Activated T-cell treated with anti-CD3 and anti-CD28 coated beads, Interleukin-2, amount 50 U/mL, for 72 hours (primary cell): Measurements from ENCODE around the gene VSTM2B. TPM values are rescaled to one million over a fixed set of nuclear protein-coding genes. Genes with fewer than 3 reads are reported as not detected.

Source experiments
- ATAC-seq, 2 donors: fragments of 150-1000 bp; cut with Tn5 transposase; replicated peaks in 1 of 2; 2 replicates each; pipeline ENCODE4 v1.10.0; 2021; ENCODE audit warnings: moderate library complexity in 2 of 2, mild to moderate bottlenecking in 1 of 2
- DNase-seq, 2 donors: peaks; one replicate each; pipeline ENCODE4 v3.0.0; 2021 to 2022; ENCODE audit warnings: mixed read lengths in 1 of 2
- H3K27ac Mint-ChIP-seq: one replicate; pipeline ENCODE4 v1.8.0; 2022; ENCODE audit warnings: mild to moderate bottlenecking, moderate library complexity, mixed read lengths
- H3K27me3 Mint-ChIP-seq: one replicate; pipeline ENCODE4 v1.8.0; 2022; ENCODE audit warnings: low read depth, mixed read lengths
- H3K36me3 Mint-ChIP-seq, 2 donors: one replicate each; pipeline ENCODE4 v1.8.0; 2022; ENCODE audit warnings: mixed read lengths in 2 of 2, mild to moderate bottlenecking in 1 of 2; ENCODE audit not compliant: insufficient read depth in 2 of 2
- H3K4me1 Mint-ChIP-seq: one replicate; pipeline ENCODE4 v1.8.0; 2022; ENCODE audit warnings: low read depth, mixed read lengths
- H3K4me3 Mint-ChIP-seq, 2 donors: one replicate each; pipeline ENCODE4 v1.8.0; 2022; ENCODE audit warnings: mild to moderate bottlenecking in 2 of 2, mixed read lengths in 2 of 2, moderate library complexity in 2 of 2
- H3K9me3 Mint-ChIP-seq, 2 donors: one replicate each; pipeline ENCODE4 v1.8.0; 2022; ENCODE audit warnings: mixed read lengths in 2 of 2
- total RNA-seq, 2 donors: library from RNA; stranded (reverse); gene quantifications; one replicate each; pipeline ENCODE4 v1.2.3, GENCODE V29; 2022

The VSTM2B gene
- total RNA-seq, 2 donors from 2014 or later = not detected

- DNase-seq = no peak
- no peaks in the 10 kb centered on the region for H3K9me3 Mint-ChIP-seq
- H3K36me3 Mint-ChIP-seq = peaks cover 0 to 6% of the 10 kb centered on the region in 2 donors
- no peak for ATAC-seq
- H3K27ac Mint-ChIP-seq = no peak overlapping the region
- peaks cover 18% of the 10 kb centered on the region for H3K4me1 Mint-ChIP-seq
- H3K4me3 Mint-ChIP-seq = no peak overlapping the region
- peaks cover 66% of the 10 kb centered on the region for H3K27me3 Mint-ChIP-seq
Measured at GRCh38 chr19:29532956-29533355, 7.2 kb downstream of the VSTM2B start.

- no peak overlapping the region for H3K4me3 Mint-ChIP-seq
- peaks cover 0 to 2% of the 10 kb centered on the region in 2 donors for H3K9me3 Mint-ChIP-seq
Measured at GRCh38 chr19:29533578-29534544, 8.1 kb downstream of the VSTM2B start.

DNA sequence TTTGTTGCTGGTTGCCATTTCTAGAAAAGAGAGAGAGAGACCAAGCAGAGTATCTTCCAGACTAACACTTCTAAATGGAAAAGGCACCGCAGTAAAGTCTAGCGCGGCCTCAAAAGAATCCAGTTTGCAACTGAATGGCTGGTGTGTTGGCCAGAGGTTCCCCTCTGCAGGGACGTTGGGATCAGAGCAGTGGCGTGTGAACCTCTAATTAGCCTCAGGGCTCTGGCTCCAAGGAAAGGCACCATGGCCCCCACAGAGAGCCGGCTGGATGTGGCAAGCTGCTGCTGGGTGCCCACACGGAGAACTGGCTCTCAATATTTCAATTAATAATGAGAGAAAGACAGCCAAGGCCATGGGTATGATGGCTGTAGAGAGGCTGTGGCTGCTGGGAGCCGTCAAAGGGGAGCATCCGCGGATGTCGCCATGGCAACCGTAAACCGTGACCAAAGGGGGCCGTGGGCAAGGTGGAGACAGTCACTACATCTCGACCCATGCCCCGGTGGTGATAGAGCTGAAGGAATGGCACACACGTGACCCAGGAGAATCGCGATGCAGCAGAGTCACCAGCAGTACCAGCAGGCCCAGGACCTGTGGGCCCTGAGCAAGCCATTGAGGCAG, 9.5 kb downstream of the VSTM2B start:
- DNase-seq (no peak), ATAC-seq (no peak)
- peaks cover 3% of the 10 kb centered on the region for H3K4me1 Mint-ChIP-seq
- H3K27me3 Mint-ChIP-seq = peaks cover 60% of the 10 kb centered on the region
- H3K27ac Mint-ChIP-seq = no peak overlapping the region
- H3K9me3 Mint-ChIP-seq = peaks cover 0 to 2% of the 10 kb centered on the region in 2 donors
- H3K36me3 Mint-ChIP-seq = no peaks in the 10 kb centered on the region
- H3K4me3 Mint-ChIP-seq = no peak overlapping the region

More at GRCh38 chr19:29533578-29534544, 8.1 kb downstream of the VSTM2B start:
- H3K27me3 Mint-ChIP-seq = peaks cover 66% of the 10 kb centered on the region
- no peak for ATAC-seq
- H3K4me1 Mint-ChIP-seq = peaks cover 11% of the 10 kb centered on the region
- peaks cover 0 to 5% of the 10 kb centered on the region in 2 donors for H3K36me3 Mint-ChIP-seq
- H3K27ac Mint-ChIP-seq = no peak overlapping the region
- no peak for DNase-seq

- Mint-ChIP-seq H3K4me1 (no peaks in the 10 kb centered on the region), H3K27ac (no peak overlapping the region), H3K4me3 (no peak overlapping the region), H3K36me3 (no peaks in the 10 kb centered on the region), H3K27me3 (peaks cover 52% of the 10 kb centered on the region), H3K9me3 (peaks cover 0 to 2% of the 10 kb centered on the region in 2 donors)
- ATAC-seq (no peak), DNase-seq (no peak)
Measured at GRCh38 chr19:29535984-29536508, 10.3 kb downstream of the VSTM2B start.

GRCh38 chr19:29537181-29537580, 11.4 kb downstream of the VSTM2B start:
- H3K4me3 Mint-ChIP-seq = no peak overlapping the region
- peaks cover 44% of the 10 kb centered on the region for H3K27me3 Mint-ChIP-seq

GRCh38 chr19:29537601-29538000, 11.8 kb downstream of the VSTM2B start:
- Mint-ChIP-seq H3K9me3 (peaks cover 0 to 2% of the 10 kb centered on the region in 2 donors), H3K4me3 (no peak overlapping the region), H3K27ac (no peak overlapping the region), H3K4me1 (no peaks in the 10 kb centered on the region), H3K36me3 (no peaks in the 10 kb centered on the region), H3K27me3 (peaks cover 39% of the 10 kb centered on the region)
- ATAC-seq (no peak), DNase-seq (no peak)

More at GRCh38 chr19:29537181-29537580, 11.4 kb downstream of the VSTM2B start:
- Mint-ChIP-seq H3K9me3 (peaks cover 0 to 2% of the 10 kb centered on the region in 2 donors), H3K36me3 (no peaks in the 10 kb centered on the region), H3K4me1 (no peaks in the 10 kb centered on the region), H3K27ac (no peak overlapping the region)
- ATAC-seq (no peak), DNase-seq (no peak)

DNA sequence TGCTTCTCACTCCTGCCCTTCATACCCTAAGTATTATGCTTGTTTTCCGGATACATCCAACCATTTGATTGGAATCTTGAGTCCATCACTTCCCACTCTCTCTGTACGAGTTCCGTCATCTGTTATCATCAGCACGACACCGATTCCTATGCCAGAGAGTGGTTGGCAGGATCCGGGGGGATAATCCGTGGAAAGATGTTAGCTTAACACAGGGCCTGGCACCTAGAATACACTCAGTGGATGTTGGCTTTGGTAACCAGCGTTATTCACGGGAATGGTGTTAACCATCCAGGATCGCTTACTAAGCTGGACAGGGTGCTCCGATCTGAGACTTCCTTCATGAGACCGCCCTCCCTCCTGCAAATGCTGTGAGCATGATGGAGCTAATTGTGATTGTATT, 12.4 kb downstream of the VSTM2B start:
- peaks cover 0 to 2% of the 10 kb centered on the region in 2 donors for H3K9me3 Mint-ChIP-seq
- no peaks in the 10 kb centered on the region for H3K4me1 Mint-ChIP-seq
- no peaks in the 10 kb centered on the region for H3K36me3 Mint-ChIP-seq
- H3K27ac Mint-ChIP-seq = no peak overlapping the region
- H3K27me3 Mint-ChIP-seq = peaks cover 34% of the 10 kb centered on the region
- ATAC-seq (no peak), DNase-seq (no peak)
- H3K4me3 Mint-ChIP-seq = no peak overlapping the region

GRCh38 chr19:29538651-29539050, 12.9 kb downstream of the VSTM2B start:
- ATAC-seq (no peak), DNase-seq (no peak)
- Mint-ChIP-seq H3K4me1 (no peaks in the 10 kb centered on the region), H3K4me3 (no peak overlapping the region), H3K27ac (no peak overlapping the region), H3K27me3 (peaks cover 31% of the 10 kb centered on the region), H3K36me3 (no peaks in the 10 kb centered on the region), H3K9me3 (peaks cover 0 to 2% of the 10 kb centered on the region in 2 donors)

- peaks cover 26% of the 10 kb centered on the region for H3K27me3 Mint-ChIP-seq
- H3K4me1 Mint-ChIP-seq = no peaks in the 10 kb centered on the region
- no peaks in the 10 kb centered on the region for H3K36me3 Mint-ChIP-seq
- DNase-seq = no peak
- ATAC-seq = no peak
- no peak overlapping the region for H3K27ac Mint-ChIP-seq
- peaks cover 0 to 2% of the 10 kb centered on the region in 2 donors for H3K9me3 Mint-ChIP-seq
- H3K4me3 Mint-ChIP-seq = no peak overlapping the region
Measured at GRCh38 chr19:29539131-29539530, 13.3 kb downstream of the VSTM2B start.

GRCh38 chr19:29539670-29540069, 13.9 kb downstream of the VSTM2B start:
- ATAC-seq (no peak), DNase-seq (no peak)
- Mint-ChIP-seq H3K36me3 (no peaks in the 10 kb centered on the region), H3K9me3 (peaks cover 0 to 2% of the 10 kb centered on the region in 2 donors), H3K27me3 (peaks cover 28% of the 10 kb centered on the region), H3K4me3 (no peak overlapping the region), H3K27ac (no peak overlapping the region), H3K4me1 (no peaks in the 10 kb centered on the region)

GRCh38 chr19:29540114-29540513, 14.3 kb downstream of the VSTM2B start:
- no peaks in the 10 kb centered on the region for H3K36me3 Mint-ChIP-seq
- peaks cover 29% of the 10 kb centered on the region for H3K27me3 Mint-ChIP-seq
- peaks cover 0 to 5% of the 10 kb centered on the region in 2 donors for H3K9me3 Mint-ChIP-seq
- no peaks in the 10 kb centered on the region for H3K4me1 Mint-ChIP-seq
- no peak overlapping the region for H3K4me3 Mint-ChIP-seq
- ATAC-seq = no peak
- no peak overlapping the region for H3K27ac Mint-ChIP-seq
- DNase-seq = no peak

GRCh38 chr19:29541473-29542253, 15.9 kb downstream of the VSTM2B start:
- Mint-ChIP-seq H3K36me3 (no peaks in the 10 kb centered on the region), H3K27me3 (peaks cover 29% of the 10 kb centered on the region), H3K9me3 (peaks cover 0 to 6% of the 10 kb centered on the region in 2 donors), H3K4me1 (no peaks in the 10 kb centered on the region), H3K4me3 (no peak overlapping the region), H3K27ac (no peak overlapping the region)
- no peak for DNase-seq
- ATAC-seq = no peak
